Fibroblast of lung (primary cell): ENCODE results near the gene MYLK3. TPM values are rescaled to one million over a fixed set of nuclear protein-coding genes. Genes with fewer than 3 reads are reported as not detected.

Experiments used
- DNase-seq, 2 donors: peaks; one replicate each; pipeline versions ENCODE4 v3.0.0 to v3.0.0-alpha.2; 2010; ENCODE audit warnings: low read depth in 2 of 2
- H2AFZ ChIP-seq: 2 replicates; pipeline ENCODE4 v1.5.1; 2012; ENCODE audit warnings: low read length, control low read depth, inconsistent platforms
- H3K27ac ChIP-seq: 2 replicates; pipeline ENCODE4 v1.5.1; 2011; ENCODE audit warnings: low read length, control low read depth; ENCODE audit not compliant: insufficient read depth
- H3K27me3 ChIP-seq: 2 replicates; pipeline ENCODE4 v1.5.1; 2011; ENCODE audit warnings: mild to moderate bottlenecking, low read length; ENCODE audit not compliant: control insufficient read depth, insufficient read depth
- H3K36me3 ChIP-seq: 2 replicates; pipeline ENCODE4 v1.5.1; 2011; ENCODE audit warnings: low read length; ENCODE audit not compliant: control insufficient read depth, insufficient read depth
- H3K4me1 ChIP-seq: 2 replicates; pipeline ENCODE4 v1.5.1; 2011; ENCODE audit warnings: low read length; ENCODE audit not compliant: control insufficient read depth, insufficient read depth; ENCODE audit errors: extremely low read depth
- H3K4me2 ChIP-seq: 2 replicates; pipeline ENCODE4 v1.5.1; 2011; ENCODE audit warnings: low read length, control low read depth; ENCODE audit not compliant: insufficient read depth; ENCODE audit errors: extremely low read depth
- H3K4me3 ChIP-seq, 4 experiments: fragments of 200-600 bp in 1 of 4; sonication (generic) in 1 of 4; replicated peaks in 1 of 4; 2 replicates each; pipeline ENCODE4 v1.5.1; 2011 to 2016; ENCODE audit warnings: low read length in 4 of 4, low read depth in 3 of 4, mild to moderate bottlenecking in 3 of 4, control low read depth in 2 of 4, inconsistent platforms in 1 of 4, mixed read lengths in 1 of 4; ENCODE audit not compliant: insufficient read depth in 1 of 4; ENCODE audit errors: control extremely low read depth in 1 of 4
- H3K79me2 ChIP-seq: 2 replicates; pipeline ENCODE4 v1.5.1; 2012; ENCODE audit warnings: mild to moderate bottlenecking, low read length, inconsistent platforms; ENCODE audit not compliant: control insufficient read depth, insufficient read depth
- H3K9ac ChIP-seq: 2 replicates; pipeline ENCODE4 v1.5.1; 2011; ENCODE audit warnings: mild to moderate bottlenecking, low read length, control low read depth; ENCODE audit not compliant: insufficient read depth
- H3K9me3 ChIP-seq: 2 replicates; pipeline ENCODE4 v1.5.1; 2012; ENCODE audit warnings: low read depth, low read length; ENCODE audit not compliant: control insufficient read depth, insufficient read depth
- H4K20me1 ChIP-seq: 2 replicates; pipeline ENCODE4 v1.5.1; 2011; ENCODE audit warnings: low read length; ENCODE audit not compliant: control insufficient read depth, insufficient read depth; ENCODE audit errors: extremely low read depth
- CTCF ChIP-seq, 2 donors: IDR thresholded peaks in 1 of 2; conservative IDR thresholded peaks in 1 of 2; 1 replicate in 1 of 2; 2 replicates in 1 of 2; pipeline ENCODE4 v1.5.1; 2011 to 2012; ENCODE audit warnings: low read length in 2 of 2, control low read depth in 1 of 2, inconsistent platforms in 1 of 2, low read depth in 1 of 2, mild to moderate bottlenecking in 1 of 2
- EZH2 ChIP-seq: IDR thresholded peaks from 2 replicates; pipeline ENCODE4 v1.5.1; 2012; ENCODE audit warnings: low read length, control low read depth, mild to moderate bottlenecking; ENCODE audit errors: missing control alignments
- polyA plus RNA-seq, 2 donors: library from polyadenylated mRNA; depleted of rRNA in 1 of 2; stranded (reverse) in 1 of 2; unstranded in 1 of 2; fragments of >200 nt; gene quantifications; 2 replicates each; pipeline ENCODE4 v1.2.1, GENCODE V29; 2011 to 2012; ENCODE audit warnings: missing spikeins in 1 of 2
- total RNA-seq: library from RNA; depleted of rRNA; stranded (reverse); fragments of >200 nt; gene quantifications from 2 replicates; pipeline ENCODE4 v1.2.1, GENCODE V29; 2014

The MYLK3 gene
- total and polyA plus RNA-seq, 2 donors (not counting 1 experiment from before 2014, with no cell fraction given), result 0.07 to 0.17 TPM

GRCh38 chr16:46712911-46713310, 35.2 kb downstream of the MYLK3 start:
- Histone ChIP-seq H2AFZ (no peak overlapping the region), H3K27ac (no peak overlapping the region), H4K20me1 (no peaks in the 10 kb centered on the region), H3K4me3 (no peak overlapping the region), H3K9ac (no peak overlapping the region), H3K79me2 (no peaks in the 10 kb centered on the region), H3K36me3 (no peaks in the 10 kb centered on the region), H3K4me1 (no peaks in the 10 kb centered on the region), H3K9me3 (no peaks in the 10 kb centered on the region), H3K27me3 (no peaks in the 10 kb centered on the region), H3K4me2 (no peak overlapping the region)
- no peak for DNase-seq
- no peak for TF ChIP-seq EZH2
- no peak for TF ChIP-seq CTCF (conservative IDR thresholded peaks at IDR 0.05 in 1 of 2, IDR thresholded peaks at IDR 0.05 in 1 of 2; ENCODE audit: low read depth in 1 of 2, low read length in 2 of 2)

GRCh38 chr16:46711106-46712058, 36.8 kb downstream of the MYLK3 start:
- H3K4me2 ChIP-seq, result no peak overlapping the region
- H3K79me2 ChIP-seq, result no peaks in the 10 kb centered on the region
- no peaks in the 10 kb centered on the region for H4K20me1 ChIP-seq
- no peaks in the 10 kb centered on the region for H3K36me3 ChIP-seq
- no peaks in the 10 kb centered on the region for H3K27me3 ChIP-seq
- no peaks in the 10 kb centered on the region for H3K9me3 ChIP-seq
- no peaks in the 10 kb centered on the region for H3K4me1 ChIP-seq
- H3K4me3 ChIP-seq, result no peak overlapping the region
- no peak for TF ChIP-seq EZH2
- TF ChIP-seq CTCF (conservative IDR thresholded peaks at IDR 0.05 in 1 of 2, IDR thresholded peaks at IDR 0.05 in 1 of 2; ENCODE audit: low read depth in 1 of 2, low read length in 2 of 2), result no peak
- no peak overlapping the region for H3K9ac ChIP-seq
- no peak overlapping the region for H3K27ac ChIP-seq
- DNase-seq, result no peak
- H2AFZ ChIP-seq, result no peak overlapping the region

GRCh38 chr16:46709469-46710005, 38.6 kb downstream of the MYLK3 start:
- H3K27me3 ChIP-seq, result no peaks in the 10 kb centered on the region
- H3K9me3 ChIP-seq, result no peaks in the 10 kb centered on the region
- no peak overlapping the region for H3K4me3 ChIP-seq
- no peaks in the 10 kb centered on the region for H3K4me1 ChIP-seq
- no peaks in the 10 kb centered on the region for H4K20me1 ChIP-seq
- H3K27ac ChIP-seq, result no peak overlapping the region
- no peak overlapping the region for H3K4me2 ChIP-seq
- H3K9ac ChIP-seq, result no peak overlapping the region
- H3K36me3 ChIP-seq, result no peaks in the 10 kb centered on the region
- no peaks in the 10 kb centered on the region for H3K79me2 ChIP-seq
- DNase-seq, result peak in 1 of 2 donors; percentile 15
- H2AFZ ChIP-seq, result no peak overlapping the region
- TF ChIP-seq CTCF (conservative IDR thresholded peaks at IDR 0.05 in 1 of 2, IDR thresholded peaks at IDR 0.05 in 1 of 2; ENCODE audit: low read depth in 1 of 2, low read length in 2 of 2) (no peak), EZH2 (no peak)
